Stimulated activated CD4-positive, alpha-beta T cell treated with anti-CD3 and anti-CD28 coated beads, Interleukin-15, amount 100 ng/mL, for 24 hours (primary cell): ENCODE data around the gene DRAM1.
"Not testable (repeated sequence)": the region's sequence is repeated elsewhere in the genome, so short reads cannot be mapped to it uniquely, and the experiment has no call there.

ENCODE experiments used
- DNase-seq: peaks from one replicate; pipeline ENCODE4 v3.0.0-alpha.2; 2020

Gene DRAM1

GRCh38 chr12:101876861-101877805 lies at the start of gene DRAM1:
Gene DRAM1 (plus strand): TSS chr12:101877580. CDS start chr12:101877790, 210 bp downstream.
- DNase-seq, result peak; percentile 85

- DNase-seq, result no peak
These were observed 48.8 kb upstream of the DRAM1 start for GRCh38 chr12:101828463-101829196.

- no peak for DNase-seq
These were observed 47.6 kb upstream of the DRAM1 start for GRCh38 chr12:101829639-101830366.

- peak; percentile 96 for DNase-seq
These were observed 46.7 kb upstream of the DRAM1 start, which contains the start of gene GNPTAB for GRCh38 chr12:101830367-101831325. Gene GNPTAB (minus strand): TSS chr12:101830959. CDS start chr12:101830675, 284 bp downstream.

- no peak for DNase-seq
These were observed 45.4 kb upstream of the DRAM1 start for GRCh38 chr12:101832030-101832429.

GRCh38 chr12:101838628-101839323 lies 38.6 kb upstream of the DRAM1 start:
- no peak for DNase-seq

- DNase-seq, result peak; percentile 77
These were observed 37.8 kb upstream of the DRAM1 start for GRCh38 chr12:101839324-101840283.

GRCh38 chr12:101841069-101841468 lies 36.3 kb upstream of the DRAM1 start:
- no peak for DNase-seq

GRCh38 chr12:101845137-101845711 lies 32.2 kb upstream of the DRAM1 start:
- no peak for DNase-seq

GRCh38 chr12:101847325-101847724 lies 30.1 kb upstream of the DRAM1 start:
- DNase-seq, result no peak

GRCh38 chr12:101850199-101850598 lies 27.2 kb upstream of the DRAM1 start:
- DNase-seq, result no peak

GRCh38 chr12:101852998-101853397 lies 24.4 kb upstream of the DRAM1 start:
- no peak for DNase-seq

- no peak for DNase-seq
These were observed 22.6 kb upstream of the DRAM1 start for GRCh38 chr12:101854747-101855146.

- no peak for DNase-seq
These were observed 22.0 kb upstream of the DRAM1 start for GRCh38 chr12:101855364-101855884.

GRCh38 chr12:101855976-101856375 lies 21.4 kb upstream of the DRAM1 start:
- no peak for DNase-seq

- not testable (repeated sequence) for DNase-seq
These were observed 20.8 kb upstream of the DRAM1 start for GRCh38 chr12:101856614-101857013.

GRCh38 chr12:101857043-101857558 lies 20.3 kb upstream of the DRAM1 start:
- DNase-seq, result no peak

- no peak for DNase-seq
These were observed 19.0 kb upstream of the DRAM1 start for GRCh38 chr12:101858361-101858760.
